Inflammatory macrophage treated with lipopolysaccharide for 4 hours (primary cell): ENCODE results near the gene UPB1.

Source experiments
- DNase-seq: peaks from one replicate; pipeline ENCODE4 v3.0.0-alpha.2; 2020

Gene UPB1

DNA sequence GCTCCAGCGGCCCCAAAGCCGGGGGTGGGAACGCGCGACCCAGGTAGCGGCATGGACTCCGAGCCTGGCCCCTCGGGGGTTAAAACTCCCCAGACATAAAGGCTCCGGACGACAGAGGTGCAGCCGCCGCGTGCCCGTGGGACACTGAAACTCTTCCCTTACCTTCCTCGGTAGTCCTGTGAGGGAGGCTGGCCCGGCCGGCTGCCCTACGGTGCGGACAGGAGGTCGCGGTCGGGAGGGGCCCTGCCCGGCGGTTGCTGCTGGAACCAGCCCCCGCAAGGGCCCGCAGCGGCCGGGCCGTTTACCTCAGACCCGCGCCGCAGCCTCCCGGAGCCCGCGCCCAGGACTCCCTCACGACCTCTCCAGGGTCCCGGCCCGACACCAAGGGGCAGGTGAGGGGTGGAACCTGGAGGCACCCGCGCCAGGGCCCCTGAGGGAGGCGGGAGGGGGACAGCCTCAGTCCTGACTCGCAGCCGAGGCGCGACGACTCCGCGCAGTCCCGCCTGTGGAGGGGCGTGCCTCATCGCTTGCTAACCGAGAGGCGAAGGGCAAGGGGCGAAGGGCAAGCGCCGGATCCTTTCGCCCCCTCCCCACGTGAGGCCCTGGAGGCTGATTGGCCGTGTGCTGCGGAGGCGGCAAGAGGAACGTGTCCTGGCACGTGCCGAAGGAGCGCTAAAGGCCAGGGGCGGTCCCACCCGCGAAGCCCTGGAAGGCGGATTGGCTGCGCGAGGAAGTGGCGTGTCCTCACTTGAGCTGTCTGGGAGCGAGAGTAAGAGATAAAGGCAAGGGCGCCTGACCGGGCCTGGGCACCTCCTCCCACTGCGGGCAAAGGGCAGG is at the start of gene UPB1:
Gene UPB1 (plus strand): TSS at position 805 of the 837 bp plus-strand sequence. CDS start 72 bp downstream, outside the sequence.
- DNase-seq = no peak

DNA sequence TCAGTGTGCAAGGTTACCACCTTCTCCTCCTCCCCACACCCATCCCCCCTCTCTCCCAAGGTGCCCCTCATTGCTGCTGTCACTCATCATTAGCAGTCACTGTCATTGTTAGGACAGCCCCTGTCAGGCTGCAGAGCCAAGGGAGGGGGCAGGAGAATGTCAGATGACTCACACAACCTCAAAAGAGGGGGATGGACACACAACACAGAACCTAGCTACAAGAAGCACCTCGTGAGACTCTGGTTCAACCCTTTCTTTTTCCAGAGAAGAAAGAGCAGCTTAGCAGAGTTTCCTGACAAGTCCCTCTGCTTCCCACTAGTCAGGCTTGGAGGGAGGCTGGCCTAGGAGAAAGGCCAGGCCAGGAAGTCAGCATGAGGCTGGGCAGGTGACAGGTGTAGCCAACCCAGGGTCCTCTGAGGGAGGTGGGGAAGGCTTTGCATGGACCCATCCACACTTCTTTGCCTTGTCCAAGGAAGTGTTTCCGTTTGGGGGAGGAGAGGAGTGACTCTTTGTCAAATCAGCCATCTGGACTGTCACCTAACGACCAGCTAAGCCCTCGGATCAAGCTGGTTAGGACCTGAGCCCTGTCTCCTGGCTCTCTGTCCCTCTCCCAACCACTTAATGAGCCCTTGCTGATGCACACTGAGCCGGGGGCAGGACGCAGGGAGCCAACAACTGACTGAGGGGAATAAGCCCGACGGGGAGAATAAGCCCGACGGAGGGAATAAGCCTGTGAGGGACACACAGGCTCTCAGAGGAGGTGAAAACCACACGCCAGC is 49.5 kb upstream of the UPB1 start:
- no peak for DNase-seq

DNA sequence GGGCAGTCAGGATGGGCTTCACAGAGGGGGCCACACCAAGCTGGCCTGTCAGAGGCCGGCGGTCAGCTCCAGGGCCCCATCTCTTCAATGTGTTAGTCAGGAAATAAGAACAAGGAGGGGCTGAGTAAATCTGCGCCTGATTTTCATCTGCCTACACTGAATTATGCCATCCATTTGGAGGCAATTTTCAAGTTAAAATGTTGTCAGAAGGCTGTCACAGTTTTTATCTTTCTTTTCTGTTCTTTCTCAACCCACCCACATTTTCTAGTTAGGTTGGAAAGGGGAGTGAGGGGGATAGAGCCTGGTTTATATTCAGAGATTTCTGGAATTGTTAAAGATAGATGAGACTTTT is 48.9 kb upstream of the UPB1 start:
- no peak for DNase-seq

DNA sequence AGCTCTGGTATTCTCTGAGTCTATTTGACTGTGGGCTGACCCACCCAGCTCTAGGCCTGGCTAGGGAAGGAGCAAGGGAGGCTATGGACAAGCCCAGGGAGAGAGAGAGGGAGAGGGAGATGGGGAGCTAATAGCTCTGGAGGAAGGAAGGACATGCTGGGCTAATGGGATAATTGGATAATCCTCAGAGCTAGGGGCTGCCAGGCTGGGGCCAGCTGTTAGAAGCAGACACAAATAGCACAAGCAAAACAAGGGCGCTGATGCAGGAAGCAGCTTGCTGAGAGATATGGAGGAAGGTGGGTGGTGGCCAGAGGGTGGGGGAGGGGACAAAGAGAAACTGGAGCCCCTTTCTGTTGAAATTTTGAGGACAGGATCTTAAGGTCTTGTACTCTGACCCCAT is 44.5 kb upstream of the UPB1 start:
- no peak for DNase-seq

DNA sequence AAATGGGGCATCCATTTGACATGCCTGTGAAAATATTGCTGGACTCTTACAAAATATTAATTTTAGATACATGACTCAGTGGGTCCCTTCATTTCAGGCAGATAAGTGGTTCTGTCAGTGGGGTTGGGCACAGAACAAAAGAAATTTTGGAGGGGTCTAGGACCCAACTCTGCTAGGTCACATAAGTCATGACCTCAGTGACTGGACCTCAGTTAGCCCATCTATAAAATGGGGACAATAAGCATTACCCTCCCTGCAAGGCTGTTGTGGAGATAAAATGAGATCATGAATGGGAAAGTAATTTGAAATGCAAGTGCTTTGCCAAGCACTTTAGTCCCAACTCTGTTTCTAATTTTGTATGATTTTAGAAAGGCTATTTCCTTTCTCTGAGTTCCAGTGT is 44.0 kb upstream of the UPB1 start:
- no peak for DNase-seq

DNA sequence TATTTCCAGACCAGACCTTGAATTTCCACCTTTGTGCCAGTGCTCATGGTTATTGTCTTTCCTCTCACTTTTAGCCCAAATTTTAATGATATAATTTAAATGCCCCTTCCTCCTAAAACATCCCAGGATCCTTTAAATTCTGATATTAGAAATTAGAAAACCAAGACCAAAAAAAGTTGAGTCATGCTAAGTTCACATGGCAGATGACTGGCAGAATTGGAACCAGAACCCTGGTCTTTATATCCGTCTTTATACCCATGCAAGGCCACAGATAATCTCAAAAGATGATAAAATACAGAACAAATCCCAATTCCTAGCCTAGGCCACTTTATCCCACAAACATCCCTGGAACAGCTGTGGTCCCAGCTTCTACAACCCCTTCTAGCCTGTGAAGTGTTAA is 41.3 kb upstream of the UPB1 start:
- DNase-seq = no peak

DNA sequence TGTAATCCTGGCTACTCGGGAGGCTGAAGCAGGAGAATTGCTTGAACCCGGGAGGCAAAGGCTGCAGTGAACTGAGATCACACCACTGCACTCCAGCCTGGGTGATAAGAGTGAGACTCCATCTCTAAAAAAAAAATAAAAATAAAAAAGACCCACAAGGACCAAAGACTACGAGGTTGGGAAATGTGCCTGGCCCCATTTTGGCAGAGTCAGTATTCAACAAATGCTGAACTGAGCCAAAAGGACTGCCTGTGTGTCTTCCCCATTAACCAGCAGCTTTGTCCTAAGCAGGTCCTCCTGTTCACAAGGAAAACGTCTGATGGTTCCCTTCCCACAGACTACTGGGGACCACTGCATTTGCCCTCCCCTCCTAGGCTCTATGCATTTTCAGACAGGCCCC is 40.1 kb upstream of the UPB1 start:
- DNase-seq = no peak

DNA sequence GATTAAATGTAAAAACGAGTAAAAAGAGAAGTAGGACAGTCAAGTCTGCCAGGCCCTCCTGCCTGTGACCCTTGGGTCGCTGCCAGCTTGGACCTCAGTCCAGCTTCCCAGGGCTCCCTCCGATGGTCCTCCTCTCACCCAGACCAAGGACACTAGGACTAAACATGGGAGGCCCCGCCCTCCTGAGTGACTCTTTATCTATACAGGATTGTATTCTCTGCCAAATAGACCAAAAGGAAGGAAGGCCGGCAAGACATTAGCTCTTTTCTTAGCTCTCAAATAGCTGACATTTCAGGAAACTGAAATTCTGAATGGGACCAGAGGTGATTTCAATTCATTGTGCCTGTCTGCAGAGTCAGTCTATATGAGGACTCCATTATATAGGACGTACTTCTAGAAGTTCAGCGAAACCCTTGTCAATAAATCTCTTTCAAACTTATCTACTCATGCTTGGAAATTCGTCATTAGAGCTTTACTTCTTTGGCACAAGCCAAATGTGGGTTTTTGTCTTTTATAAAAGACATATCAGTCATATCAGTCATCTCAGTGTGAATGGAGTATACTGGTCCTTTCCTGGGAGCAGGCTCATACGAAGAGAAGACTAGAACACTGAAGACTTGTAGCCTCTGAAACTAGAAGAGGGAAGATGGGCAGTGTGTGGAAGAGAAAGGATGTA is 39.2 kb upstream of the UPB1 start:
- no peak for DNase-seq

DNA sequence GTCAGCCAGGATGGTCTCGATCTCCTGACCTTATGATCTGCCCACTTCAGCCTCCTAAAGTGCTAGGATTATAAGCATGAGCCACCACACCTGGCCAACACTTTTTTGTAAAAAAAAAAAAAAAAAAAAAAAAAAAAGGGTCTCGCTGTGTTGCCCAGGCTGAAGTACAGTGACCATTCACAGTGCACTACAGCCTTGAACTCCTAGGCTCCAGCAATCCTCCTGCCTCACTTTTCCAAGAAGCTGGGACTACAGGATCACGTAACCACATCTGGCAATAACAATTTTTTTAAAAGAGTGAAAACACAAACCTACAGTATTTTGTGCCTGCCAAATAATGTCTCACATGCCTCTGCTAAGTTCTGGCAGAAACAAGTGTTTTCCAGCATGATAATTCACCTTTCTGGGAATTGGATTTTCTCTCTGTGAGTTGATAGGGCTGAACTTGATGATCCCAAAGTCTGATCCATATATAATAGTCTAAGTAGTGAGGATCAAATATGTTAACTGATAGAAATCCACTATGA is 37.2 kb upstream of the UPB1 start:
- DNase-seq = no peak

DNA sequence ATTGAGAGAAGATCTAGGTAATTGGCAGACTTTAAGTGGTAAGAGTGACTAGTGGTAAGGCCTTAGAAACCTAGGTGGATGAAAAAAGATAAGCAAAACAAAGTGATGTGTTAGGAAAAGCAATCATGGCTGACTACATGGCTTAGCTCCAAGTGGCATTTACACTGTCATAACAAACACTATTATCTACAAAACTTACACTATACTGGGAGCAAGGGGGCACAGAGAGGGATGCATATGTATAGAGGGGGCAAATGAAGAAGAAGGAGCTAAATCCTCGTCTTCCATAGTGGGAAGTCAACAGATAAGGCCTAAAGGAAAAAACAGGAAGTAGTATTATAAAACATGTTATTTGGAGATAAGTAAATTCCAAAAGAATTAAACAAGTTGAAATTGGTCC is 35.2 kb upstream of the UPB1 start:
- no peak for DNase-seq

DNA sequence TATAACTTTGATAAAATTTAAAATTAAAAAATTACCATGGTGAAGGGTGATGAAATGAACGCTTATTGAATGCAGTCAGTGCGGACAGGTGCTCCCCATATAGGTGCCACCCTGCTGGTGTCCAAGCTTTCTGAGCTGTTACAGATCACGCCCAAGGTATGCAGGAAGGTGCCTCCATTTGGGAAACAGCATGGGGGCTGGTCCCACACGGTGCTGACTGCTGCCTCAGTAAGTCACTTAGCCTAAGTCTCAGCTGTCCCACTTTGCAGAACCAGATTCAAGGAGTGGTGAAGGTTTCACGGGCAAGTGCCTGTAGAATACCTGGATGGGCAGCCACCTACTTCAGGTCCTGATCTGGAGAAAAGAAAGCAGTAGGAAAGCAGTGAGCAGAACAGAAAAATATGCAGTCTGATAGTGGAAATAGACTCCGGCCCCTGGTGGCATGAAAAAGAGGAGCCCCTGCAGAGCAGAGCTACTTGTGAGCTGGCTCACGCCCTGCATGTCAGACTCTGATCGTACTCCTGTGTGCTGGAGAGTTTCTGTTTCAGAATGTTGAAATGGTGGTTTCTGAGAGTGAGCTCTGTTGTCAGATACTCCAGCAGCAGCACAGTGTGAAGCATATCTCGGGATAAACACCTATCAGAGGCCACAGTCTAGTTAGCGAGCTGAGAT is 34.6 kb upstream of the UPB1 start:
- DNase-seq = peak; percentile 72

DNA sequence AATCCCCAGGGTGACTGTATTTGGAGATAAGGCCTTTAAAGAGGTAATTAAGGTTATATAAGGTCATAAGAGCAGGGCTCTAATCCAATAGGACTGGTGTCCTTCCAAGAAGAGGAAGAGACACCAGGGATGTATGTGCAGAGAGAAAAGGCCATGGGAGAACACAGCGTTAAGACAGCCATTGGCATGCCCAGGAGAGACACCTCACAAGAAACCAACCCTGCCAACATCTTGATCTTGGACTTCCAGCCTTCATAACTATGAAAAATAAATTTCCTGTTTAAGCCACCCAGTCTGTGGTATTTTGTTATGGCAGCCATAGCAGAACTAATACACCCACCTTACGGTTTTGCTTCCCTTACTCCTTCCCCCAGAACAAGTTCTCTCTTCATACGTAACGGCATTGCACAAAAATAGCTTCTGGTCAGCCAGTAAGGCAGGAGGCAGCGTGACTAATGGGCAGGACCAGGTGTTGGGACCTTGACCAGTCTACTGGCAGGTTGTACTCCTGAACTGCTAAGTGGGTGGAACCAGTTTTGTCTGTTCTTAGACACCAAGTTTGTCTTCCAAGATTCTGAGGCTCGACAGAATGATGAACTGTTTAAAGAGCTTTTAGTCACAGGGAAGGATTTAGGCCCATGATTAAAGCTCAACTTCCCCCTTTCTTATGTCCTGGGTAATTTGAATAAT is 31.9 kb upstream of the UPB1 start:
- DNase-seq = peak; percentile 84

DNA sequence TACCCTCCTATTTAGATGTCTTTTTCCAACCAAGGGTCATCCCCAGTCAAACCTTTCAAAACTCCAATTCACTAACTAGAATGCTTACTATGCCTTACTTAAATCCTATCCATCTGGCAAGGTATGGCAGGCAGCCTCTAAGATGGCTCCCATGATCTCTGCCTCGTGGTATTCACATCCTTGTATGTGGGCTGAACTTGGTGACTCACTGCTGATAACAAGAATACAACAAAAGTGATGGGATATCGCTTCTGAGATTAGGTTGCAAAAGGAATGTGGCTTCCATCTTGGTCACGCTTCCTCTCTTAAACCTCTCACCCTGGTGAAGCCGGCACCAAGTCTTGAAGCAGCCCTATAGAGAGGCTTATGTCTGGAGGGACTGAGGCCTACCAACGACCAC is 29.6 kb upstream of the UPB1 start:
- peak; percentile 47 for DNase-seq

DNA sequence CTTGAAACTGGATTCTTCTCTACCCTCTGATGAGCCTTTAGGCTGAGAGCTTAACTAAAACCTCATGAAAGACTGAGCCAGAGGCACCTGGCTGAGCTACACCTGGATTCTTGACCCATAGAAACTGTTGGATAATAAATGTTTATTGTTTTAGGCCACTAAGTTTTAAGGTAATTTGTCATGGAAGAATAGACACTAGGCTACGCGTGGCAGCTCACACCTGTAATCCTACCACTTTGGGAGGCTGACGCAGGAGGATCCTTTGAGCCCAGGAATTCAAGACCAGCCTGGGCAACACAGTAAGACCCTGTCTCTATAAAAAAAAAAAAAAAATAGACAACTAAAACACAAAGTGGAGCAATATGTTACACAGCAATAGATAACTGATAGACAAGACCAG is 29.2 kb upstream of the UPB1 start:
- no peak for DNase-seq

DNA sequence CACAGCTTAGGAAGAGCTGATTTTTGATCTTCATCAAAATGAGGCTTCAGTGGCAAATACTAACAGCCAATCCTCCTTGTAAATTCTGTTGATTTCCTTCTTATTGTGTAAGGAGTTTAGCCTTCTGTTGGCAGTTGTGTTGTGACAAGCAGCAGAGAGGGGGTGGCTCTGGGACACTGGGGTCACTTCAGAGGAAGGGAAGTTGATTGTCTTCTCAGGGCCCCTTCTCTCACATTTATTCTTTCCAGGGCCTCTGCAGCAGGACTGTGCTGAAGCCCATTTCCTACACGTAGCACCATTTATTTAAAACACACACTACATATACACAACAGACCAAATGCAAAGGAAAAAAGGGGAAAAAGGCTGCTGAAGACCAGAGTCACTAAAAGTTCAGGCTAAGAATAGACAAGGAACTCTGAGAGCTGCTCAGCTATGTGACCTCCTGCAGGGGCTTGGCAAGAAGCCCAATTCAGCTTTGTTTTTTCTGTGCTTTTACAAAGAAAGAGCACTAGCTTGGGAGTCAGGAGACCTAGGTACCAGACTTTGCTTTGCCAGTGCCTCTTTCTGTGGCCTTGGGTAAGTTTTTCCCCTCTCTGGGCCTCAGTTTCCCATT is 28.3 kb upstream of the UPB1 start:
- DNase-seq = peak; percentile 29

DNA sequence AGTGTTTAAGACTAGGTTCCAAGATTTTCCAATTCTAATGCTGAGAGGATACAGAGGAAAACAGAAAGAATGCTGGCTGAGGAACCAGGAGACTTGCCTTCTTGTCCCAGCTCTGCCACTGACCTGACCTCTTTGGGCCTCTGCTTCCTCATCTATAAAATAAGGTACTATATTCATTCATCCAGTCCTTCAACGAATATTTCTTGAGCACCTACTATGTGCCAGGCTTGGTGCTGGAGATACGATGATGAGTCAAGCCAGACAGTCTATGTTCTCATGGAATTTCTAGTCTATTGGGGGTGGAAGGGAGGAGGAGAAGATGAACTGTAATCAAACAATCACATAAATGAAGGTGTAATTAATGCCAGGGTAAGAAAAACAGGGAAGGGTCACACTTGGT is 27.8 kb upstream of the UPB1 start:
- no peak for DNase-seq

DNA sequence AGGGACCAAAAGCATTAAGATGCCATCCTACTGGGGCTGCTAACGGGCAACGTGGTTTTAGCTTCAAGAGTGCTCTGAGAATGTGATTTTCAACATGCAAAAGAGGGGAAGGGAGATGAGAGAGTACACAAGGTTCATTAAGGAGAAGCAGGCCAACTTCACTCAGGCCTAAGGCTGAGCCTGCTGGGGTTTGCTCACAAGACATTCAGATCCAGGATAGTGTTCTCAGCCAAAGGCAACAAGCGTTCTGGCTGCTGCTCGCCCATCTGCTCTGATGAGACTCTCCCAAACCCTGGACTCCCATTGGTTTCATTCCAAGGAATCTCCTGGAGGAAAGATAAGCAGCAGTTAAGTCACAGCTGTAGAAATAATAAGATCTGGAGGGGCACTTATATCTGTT is 23.6 kb upstream of the UPB1 start:
- DNase-seq = no peak

DNA sequence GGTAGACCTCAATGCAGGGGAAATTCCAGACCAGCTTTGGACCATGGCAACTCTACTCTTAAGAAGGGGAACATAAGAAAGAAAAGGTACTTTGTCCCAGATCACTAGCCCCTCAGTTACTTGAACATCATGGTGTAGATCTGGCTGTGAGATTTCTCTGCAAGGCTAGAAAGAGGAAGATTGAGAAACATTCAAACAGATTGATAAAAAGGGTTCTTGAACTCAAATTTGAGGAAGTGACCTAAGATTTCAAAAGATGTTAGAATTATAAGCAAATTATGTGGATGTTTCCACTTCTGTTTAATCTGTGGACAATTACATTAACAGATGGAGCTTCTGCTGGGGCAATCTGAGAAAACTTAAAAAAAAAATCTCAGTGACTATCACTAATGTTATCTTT is 21.8 kb upstream of the UPB1 start:
- DNase-seq = peak; percentile 88

DNA sequence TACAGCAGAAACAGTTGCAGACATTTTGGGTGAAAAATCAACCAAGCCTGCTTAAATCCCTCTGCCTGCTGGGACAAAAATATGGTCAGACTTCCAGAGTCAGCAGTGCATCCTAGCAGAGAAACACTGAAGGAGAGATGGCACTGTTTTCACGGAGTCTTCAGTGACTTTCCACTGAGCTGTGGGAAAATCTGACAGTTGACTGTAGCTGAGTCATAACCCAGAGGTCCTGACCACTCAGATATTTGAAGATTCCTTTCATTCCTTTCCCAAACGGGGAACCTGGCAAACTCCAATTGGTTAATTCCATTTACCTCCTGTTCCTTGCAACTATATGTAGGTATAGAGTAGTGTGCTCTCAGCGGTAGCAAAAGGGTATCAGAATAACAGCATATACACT is 20.9 kb upstream of the UPB1 start:
- peak; percentile 39 for DNase-seq

DNA sequence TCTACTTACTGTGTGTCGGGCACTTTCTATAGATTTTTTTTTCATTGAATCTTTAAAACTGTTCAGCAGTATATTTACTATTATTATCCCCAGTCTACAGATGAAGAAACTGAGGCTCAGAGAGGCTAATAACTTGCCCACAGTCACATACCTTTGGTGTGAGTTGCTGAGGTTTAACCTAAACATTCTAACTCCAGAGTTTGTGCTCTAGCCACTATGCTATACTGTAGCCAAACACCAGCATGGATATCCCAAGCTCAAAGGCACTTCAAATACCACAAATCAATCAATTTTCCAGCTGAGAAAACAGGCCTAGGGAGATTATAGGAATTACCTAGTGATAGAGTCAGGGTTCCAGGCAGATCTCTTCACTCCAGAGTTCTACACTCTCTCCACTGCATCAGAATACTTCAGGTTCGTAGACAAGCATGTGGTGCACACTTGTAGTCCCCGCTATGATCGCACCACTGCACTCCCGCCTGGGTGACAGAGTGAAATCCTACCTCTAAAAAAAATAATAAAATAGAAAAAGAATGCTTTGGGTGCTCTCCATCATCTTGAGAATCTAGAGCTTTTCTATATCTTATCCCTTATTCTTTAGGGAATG is 20.4 kb upstream of the UPB1 start:
- no peak for DNase-seq

DNA sequence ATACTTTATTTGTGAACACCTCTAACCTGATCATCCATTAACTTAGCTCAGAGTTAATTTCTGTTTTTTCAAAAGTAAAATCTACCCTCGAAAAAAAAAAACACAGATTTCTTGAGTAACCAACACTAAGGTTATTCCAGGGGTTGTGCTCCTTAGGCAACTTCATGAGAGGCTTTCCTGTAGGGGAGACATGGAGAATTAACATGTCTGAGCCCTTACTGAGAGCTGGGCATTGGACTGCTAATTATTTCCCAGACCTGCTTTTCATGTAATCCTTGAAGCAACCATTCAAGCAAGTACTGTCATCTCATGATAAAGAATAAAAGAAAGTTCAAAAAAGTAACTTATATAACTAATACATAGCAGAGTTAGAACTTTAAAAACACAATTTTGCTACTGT is 13.5 kb upstream of the UPB1 start:
- DNase-seq = no peak

DNA sequence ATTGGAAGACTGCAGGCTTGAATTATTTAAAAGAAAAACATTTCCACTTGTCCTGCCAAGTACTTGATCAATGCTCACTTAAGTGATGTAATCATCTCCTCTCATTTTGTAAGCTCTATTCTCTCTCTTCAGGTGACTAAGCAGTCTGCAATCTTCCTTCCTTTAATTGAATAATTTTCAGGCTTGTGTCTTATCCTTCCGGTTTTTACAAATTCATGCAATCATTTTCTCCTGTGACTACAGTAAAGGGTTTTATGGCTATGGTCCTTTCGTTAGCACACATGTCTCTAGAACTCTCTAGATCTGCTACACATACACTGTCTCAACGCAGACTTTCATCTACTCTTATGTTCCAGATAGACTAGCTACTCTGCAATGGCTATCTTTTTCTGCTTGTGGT is 12.6 kb upstream of the UPB1 start:
- DNase-seq = peak; percentile 95
